Measurements from ENCODE around the gene ARL6IP5. TPM values are rescaled to one million over a fixed set of nuclear protein-coding genes. Genes with fewer than 3 reads are reported as not detected.

Gene ARL6IP5
- total RNA-seq, 1 experiment from 2014 or later, result 20.9 TPM

GRCh38 chr3:69095636-69096035, 10.9 kb downstream of the ARL6IP5 start:
- Histone ChIP-seq H3K36me3 (replicated peaks; ENCODE audit: control insufficient read depth, insufficient read depth, low read length) (no peaks in the 10 kb centered on the region), H3K27me3 (ENCODE audit: control insufficient read depth, insufficient read depth, low read length) (no peaks in the 10 kb centered on the region), H3K4me3 (ENCODE audit: insufficient read depth, low read depth, low read length) (no peak overlapping the region)
- DNase-seq, result no peak

GRCh38 chr3:69096299-69096698, 11.6 kb downstream of the ARL6IP5 start:
- H3K36me3 ChIP-seq (replicated peaks; ENCODE audit: control insufficient read depth, insufficient read depth, low read length), result no peaks in the 10 kb centered on the region
- no peak for DNase-seq
- no peaks in the 10 kb centered on the region for H3K27me3 ChIP-seq (ENCODE audit: control insufficient read depth, insufficient read depth, low read length)
- H3K4me3 ChIP-seq (ENCODE audit: insufficient read depth, low read depth, low read length), result no peak overlapping the region

GRCh38 chr3:69097407-69098086, 12.8 kb downstream of the ARL6IP5 start:
- no peak overlapping the region for H3K4me3 ChIP-seq (ENCODE audit: insufficient read depth, low read depth, low read length)
- H3K27me3 ChIP-seq (ENCODE audit: control insufficient read depth, insufficient read depth, low read length), result no peaks in the 10 kb centered on the region
- no peaks in the 10 kb centered on the region for H3K36me3 ChIP-seq (replicated peaks; ENCODE audit: control insufficient read depth, insufficient read depth, low read length)
- DNase-seq, result no peak

- Histone ChIP-seq H3K4me3 (ENCODE audit: insufficient read depth, low read depth, low read length) (no peak overlapping the region), H3K36me3 (replicated peaks; ENCODE audit: control insufficient read depth, insufficient read depth, low read length) (no peaks in the 10 kb centered on the region), H3K27me3 (ENCODE audit: control insufficient read depth, insufficient read depth, low read length) (no peaks in the 10 kb centered on the region)
- no peak for DNase-seq
Observed at GRCh38 chr3:69099576-69099975, 14.8 kb downstream of the ARL6IP5 start.

GRCh38 chr3:69102384-69102783, 17.6 kb downstream of the ARL6IP5 start:
- Histone ChIP-seq H3K36me3 (replicated peaks; ENCODE audit: control insufficient read depth, insufficient read depth, low read length) (no peaks in the 10 kb centered on the region), H3K27me3 (ENCODE audit: control insufficient read depth, insufficient read depth, low read length) (no peaks in the 10 kb centered on the region), H3K4me3 (ENCODE audit: insufficient read depth, low read depth, low read length) (no peak overlapping the region)
- DNase-seq, result no peak

GRCh38 chr3:69103123-69103522, 18.4 kb downstream of the ARL6IP5 start:
- Histone ChIP-seq H3K4me3 (ENCODE audit: insufficient read depth, low read depth, low read length) (no peak overlapping the region), H3K27me3 (ENCODE audit: control insufficient read depth, insufficient read depth, low read length) (no peaks in the 10 kb centered on the region), H3K36me3 (replicated peaks; ENCODE audit: control insufficient read depth, insufficient read depth, low read length) (no peaks in the 10 kb centered on the region)

GRCh38 chr3:69104586-69104985, 19.8 kb downstream of the ARL6IP5 start:
- Histone ChIP-seq H3K36me3 (replicated peaks; ENCODE audit: control insufficient read depth, insufficient read depth, low read length) (no peaks in the 10 kb centered on the region), H3K27me3 (ENCODE audit: control insufficient read depth, insufficient read depth, low read length) (no peaks in the 10 kb centered on the region), H3K4me3 (ENCODE audit: insufficient read depth, low read depth, low read length) (no peak overlapping the region)
- no peak for DNase-seq

More at GRCh38 chr3:69103123-69103522, 18.4 kb downstream of the ARL6IP5 start:
- DNase-seq, result no peak

- no peaks in the 10 kb centered on the region for H3K36me3 ChIP-seq (replicated peaks; ENCODE audit: control insufficient read depth, insufficient read depth, low read length)
- no peaks in the 10 kb centered on the region for H3K27me3 ChIP-seq (ENCODE audit: control insufficient read depth, insufficient read depth, low read length)
- no peak for DNase-seq
- H3K4me3 ChIP-seq (ENCODE audit: insufficient read depth, low read depth, low read length), result no peak overlapping the region
Observed at GRCh38 chr3:69105320-69105719, 20.6 kb downstream of the ARL6IP5 start.

- Histone ChIP-seq H3K4me3 (ENCODE audit: insufficient read depth, low read depth, low read length) (no peak overlapping the region), H3K27me3 (ENCODE audit: control insufficient read depth, insufficient read depth, low read length) (no peaks in the 10 kb centered on the region), H3K36me3 (replicated peaks; ENCODE audit: control insufficient read depth, insufficient read depth, low read length) (no peaks in the 10 kb centered on the region)
- DNase-seq, result no peak
Observed at GRCh38 chr3:69107841-69108240, 23.1 kb downstream of the ARL6IP5 start.

GRCh38 chr3:69108811-69109210, 24.1 kb downstream of the ARL6IP5 start:
- no peaks in the 10 kb centered on the region for H3K36me3 ChIP-seq (replicated peaks; ENCODE audit: control insufficient read depth, insufficient read depth, low read length)
- DNase-seq, result no peak
- no peaks in the 10 kb centered on the region for H3K27me3 ChIP-seq (ENCODE audit: control insufficient read depth, insufficient read depth, low read length)
- no peak overlapping the region for H3K4me3 ChIP-seq (ENCODE audit: insufficient read depth, low read depth, low read length)

- DNase-seq, result no peak
- Histone ChIP-seq H3K27me3 (ENCODE audit: control insufficient read depth, insufficient read depth, low read length) (no peaks in the 10 kb centered on the region), H3K4me3 (ENCODE audit: insufficient read depth, low read depth, low read length) (no peak overlapping the region), H3K36me3 (replicated peaks; ENCODE audit: control insufficient read depth, insufficient read depth, low read length) (no peaks in the 10 kb centered on the region)
Observed at GRCh38 chr3:69110941-69111546, 26.3 kb downstream of the ARL6IP5 start.

- no peaks in the 10 kb centered on the region for H3K27me3 ChIP-seq (ENCODE audit: control insufficient read depth, insufficient read depth, low read length)
- no peak overlapping the region for H3K4me3 ChIP-seq (ENCODE audit: insufficient read depth, low read depth, low read length)
- DNase-seq, result no peak
- H3K36me3 ChIP-seq (replicated peaks; ENCODE audit: control insufficient read depth, insufficient read depth, low read length), result no peaks in the 10 kb centered on the region
Observed at GRCh38 chr3:69113536-69113935, 28.8 kb downstream of the ARL6IP5 start.

- H3K4me3 ChIP-seq (ENCODE audit: insufficient read depth, low read depth, low read length), result no peak overlapping the region
- H3K27me3 ChIP-seq (ENCODE audit: control insufficient read depth, insufficient read depth, low read length), result no peaks in the 10 kb centered on the region
- H3K36me3 ChIP-seq (replicated peaks; ENCODE audit: control insufficient read depth, insufficient read depth, low read length), result no peaks in the 10 kb centered on the region
- DNase-seq, result no peak
Observed at GRCh38 chr3:69115731-69116130, 31.0 kb downstream of the ARL6IP5 start.

- no peaks in the 10 kb centered on the region for H3K27me3 ChIP-seq (ENCODE audit: control insufficient read depth, insufficient read depth, low read length)
- no peaks in the 10 kb centered on the region for H3K36me3 ChIP-seq (replicated peaks; ENCODE audit: control insufficient read depth, insufficient read depth, low read length)
- no peak overlapping the region for H3K4me3 ChIP-seq (ENCODE audit: insufficient read depth, low read depth, low read length)
- DNase-seq, result no peak
Observed at GRCh38 chr3:69116162-69116561, 31.4 kb downstream of the ARL6IP5 start.

- H3K36me3 ChIP-seq (replicated peaks; ENCODE audit: control insufficient read depth, insufficient read depth, low read length), result no peaks in the 10 kb centered on the region
- no peak overlapping the region for H3K4me3 ChIP-seq (ENCODE audit: insufficient read depth, low read depth, low read length)
- H3K27me3 ChIP-seq (ENCODE audit: control insufficient read depth, insufficient read depth, low read length), result no peaks in the 10 kb centered on the region
- DNase-seq, result no peak
Observed at GRCh38 chr3:69116897-69117296, 32.2 kb downstream of the ARL6IP5 start.

Data from H7 (cell line).